Urinary bladder (tissue), 4 donors: ENCODE data around the gene NUMA1. TPM values are rescaled to one million over a fixed set of nuclear protein-coding genes. Genes with fewer than 3 reads are reported as not detected.

ENCODE experiments used
- DNase-seq: peaks from one replicate; pipeline ENCODE4 v3.0.0-alpha.2; 2015; ENCODE audit errors: extremely low spot score
- H3K27ac ChIP-seq: one replicate; pipeline ENCODE4 v1.5.1; 2013; ENCODE audit warnings: low read depth, mild to moderate bottlenecking, moderate library complexity
- H3K36me3 ChIP-seq: one replicate; pipeline ENCODE4 v1.6.1; 2013; ENCODE audit warnings: mild to moderate bottlenecking, moderate library complexity; ENCODE audit not compliant: insufficient read depth
- H3K4me1 ChIP-seq: one replicate; pipeline ENCODE4 v1.6.1; 2013; ENCODE audit warnings: mild to moderate bottlenecking, moderate library complexity; ENCODE audit not compliant: insufficient read depth
- H3K4me3 ChIP-seq: one replicate; pipeline ENCODE4 v1.5.1; 2013; ENCODE audit warnings: low read depth, low read length
- WGBS: extraction: QIAGEN DNeasy Blood & Tissue Kit; methylation state at CpG from one replicate; pipeline ENCODE4 v1.1.7; 2013; 5-methylcytosine and 5-hydroxymethylcytosine counted together
- polyA plus RNA-seq: library from polyadenylated mRNA; stranded (reverse); fragments of 200-250 nt; gene quantifications from one replicate; pipeline ENCODE4 v1.2.3, GENCODE V29; 2013
- total RNA-seq: library from RNA; depleted of rRNA; stranded (reverse); fragments of >200 nt; gene quantifications from one replicate; pipeline ENCODE4 v1.2.3, GENCODE V29; 2014
- donor health status: healthy with polysubstance abuse.
- donor health status: healthy.

NUMA1 gene
- total and polyA plus RNA-seq, 2 donors = 193 to 219 TPM

GRCh38 chr11:72088076-72088808, 7.9 kb upstream of the NUMA1 start:
- WGBS = 76% methylated on average over 4 of the region's 4 CpGs
- Histone ChIP-seq H3K27ac (no peak overlapping the region), H3K4me1 (no peaks in the 10 kb centered on the region), H3K36me3 (no peaks in the 10 kb centered on the region), H3K4me3 (no peak overlapping the region)
- no peak for DNase-seq

DNA sequence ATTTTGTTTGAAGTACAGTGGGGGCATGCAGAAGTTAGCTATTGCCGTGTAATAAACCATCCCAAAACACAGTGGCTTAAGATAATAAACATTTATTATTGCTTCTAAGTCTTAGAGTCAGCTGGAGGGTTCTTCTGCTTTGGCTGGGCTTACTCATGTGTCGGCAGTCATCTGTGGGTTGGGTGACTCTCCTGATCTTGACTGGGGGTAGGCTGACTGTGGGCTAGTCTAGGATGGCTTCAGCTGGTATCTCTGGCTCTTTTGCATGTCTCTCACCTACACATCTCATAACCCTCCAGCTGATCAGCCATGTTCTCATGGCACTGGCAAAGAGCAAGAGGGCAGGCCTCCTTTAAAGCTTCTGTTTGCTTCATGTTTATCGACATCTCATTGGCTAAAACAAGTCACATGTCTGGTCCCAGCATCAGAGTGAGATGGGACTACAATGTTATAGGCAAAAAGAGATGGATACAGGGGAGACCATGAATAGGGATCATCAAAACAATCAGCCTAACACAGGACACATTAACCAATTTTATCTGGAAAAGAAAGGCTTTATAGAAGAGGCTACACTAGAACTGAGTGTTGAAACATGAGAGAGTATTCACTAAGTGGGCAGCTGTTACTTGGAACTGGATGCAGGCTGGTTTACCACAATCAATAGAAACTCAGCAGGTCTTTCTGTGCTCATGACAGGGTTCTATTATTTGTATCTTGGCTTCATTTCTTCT, 5.4 kb upstream of the NUMA1 start:
- Histone ChIP-seq H3K27ac (no peak overlapping the region), H3K36me3 (no peaks in the 10 kb centered on the region), H3K4me3 (no peak overlapping the region), H3K4me1 (no peaks in the 10 kb centered on the region)
- WGBS = 78% methylated on average over 3 of the region's 3 CpGs
- no peak for DNase-seq

GRCh38 chr11:72084965-72085364, 4.6 kb upstream of the NUMA1 start:
- Histone ChIP-seq H3K4me3 (no peak overlapping the region), H3K4me1 (no peaks in the 10 kb centered on the region), H3K27ac (no peak overlapping the region), H3K36me3 (no peaks in the 10 kb centered on the region)
- DNase-seq = no peak
- 95% methylated on average over 1 of the region's 1 CpG for WGBS

- no peak overlapping the region for H3K4me3 ChIP-seq
- H3K36me3 ChIP-seq = no peaks in the 10 kb centered on the region
Measured at GRCh38 chr11:72084076-72084475, 3.7 kb upstream of the NUMA1 start.

GRCh38 chr11:72083414-72083813, 3.1 kb upstream of the NUMA1 start:
- H3K4me1 ChIP-seq = peaks cover 2% of the 10 kb centered on the region
- DNase-seq = no peak
- 81% methylated on average over 2 of the region's 2 CpGs for WGBS
- H3K27ac ChIP-seq = no peak overlapping the region
- no peak overlapping the region for H3K4me3 ChIP-seq
- H3K36me3 ChIP-seq = no peaks in the 10 kb centered on the region

More at GRCh38 chr11:72084076-72084475, 3.7 kb upstream of the NUMA1 start:
- Histone ChIP-seq H3K27ac (no peak overlapping the region), H3K4me1 (peaks cover under 1% of the 10 kb centered on the region)
- 75% methylated on average over 4 of the region's 4 CpGs for WGBS
- DNase-seq = no peak

DNA sequence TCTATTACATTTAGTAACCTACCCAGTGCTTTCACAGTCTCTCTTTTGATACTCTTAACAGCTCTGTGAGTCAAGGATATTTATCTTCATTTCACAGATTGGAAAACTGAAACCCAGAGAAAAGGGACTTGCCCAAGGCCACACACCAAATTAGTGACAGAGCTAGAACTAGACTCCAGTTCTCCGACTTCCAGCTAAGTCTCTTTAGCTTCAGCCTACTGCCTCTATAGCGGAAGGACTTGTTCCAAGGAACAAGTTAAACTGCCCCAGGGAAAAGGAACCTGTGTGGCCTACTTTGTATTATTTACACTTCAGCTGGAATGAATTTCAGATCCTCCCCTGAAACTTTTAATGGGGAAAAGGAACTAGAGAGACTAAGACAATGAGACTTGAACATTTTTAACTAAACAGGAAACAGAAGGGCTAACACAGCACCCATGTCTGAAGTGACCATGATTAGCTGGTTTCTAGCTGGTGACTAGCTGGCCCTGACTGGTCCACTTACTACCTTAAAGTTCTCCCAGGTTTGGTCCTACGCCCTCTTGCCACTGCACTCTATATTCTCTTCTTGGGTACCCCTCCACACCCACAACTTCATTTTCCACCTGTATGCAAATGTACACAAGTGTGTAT, 1.6 kb upstream of the NUMA1 start:
- 91% methylated on average over 3 of the region's 3 CpGs for WGBS
- peak; percentile 39 for DNase-seq
- H3K27ac ChIP-seq = peak overlapping the region; percentile 30
- peaks cover 2% of the 10 kb centered on the region for H3K4me1 ChIP-seq
- H3K4me3 ChIP-seq = no peak overlapping the region
- no peaks in the 10 kb centered on the region for H3K36me3 ChIP-seq

DNA sequence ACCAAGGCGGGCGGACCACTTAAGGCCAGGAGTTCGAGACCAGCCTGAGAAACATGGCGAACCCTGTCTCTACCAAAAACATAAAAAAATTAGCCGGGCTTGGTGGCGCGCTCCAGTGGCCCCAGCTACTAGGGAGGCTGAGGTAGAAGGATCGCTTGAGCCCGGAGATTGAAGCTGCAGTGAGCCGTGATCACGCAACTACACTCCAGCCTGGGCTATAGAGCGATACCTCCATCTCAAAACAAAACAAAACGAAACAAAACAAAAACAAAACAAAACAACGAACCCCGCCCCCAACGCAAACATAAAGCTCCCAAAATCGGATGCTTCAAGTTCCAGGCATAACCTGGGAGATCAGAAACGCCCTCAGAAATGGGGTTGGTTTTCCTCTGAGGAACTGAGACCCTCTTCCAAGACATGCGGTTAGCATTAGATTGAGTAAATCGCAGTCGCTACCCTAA, 872 bp upstream of the NUMA1 start:
- H3K27ac ChIP-seq = peak overlapping the region; percentile 86
- peak overlapping the region; percentile 34 for H3K4me3 ChIP-seq
- H3K4me1 ChIP-seq = peaks cover 2% of the 10 kb centered on the region
- DNase-seq = no peak
- H3K36me3 ChIP-seq = no peaks in the 10 kb centered on the region
- 66% methylated on average over 21 of the region's 21 CpGs for WGBS

DNA sequence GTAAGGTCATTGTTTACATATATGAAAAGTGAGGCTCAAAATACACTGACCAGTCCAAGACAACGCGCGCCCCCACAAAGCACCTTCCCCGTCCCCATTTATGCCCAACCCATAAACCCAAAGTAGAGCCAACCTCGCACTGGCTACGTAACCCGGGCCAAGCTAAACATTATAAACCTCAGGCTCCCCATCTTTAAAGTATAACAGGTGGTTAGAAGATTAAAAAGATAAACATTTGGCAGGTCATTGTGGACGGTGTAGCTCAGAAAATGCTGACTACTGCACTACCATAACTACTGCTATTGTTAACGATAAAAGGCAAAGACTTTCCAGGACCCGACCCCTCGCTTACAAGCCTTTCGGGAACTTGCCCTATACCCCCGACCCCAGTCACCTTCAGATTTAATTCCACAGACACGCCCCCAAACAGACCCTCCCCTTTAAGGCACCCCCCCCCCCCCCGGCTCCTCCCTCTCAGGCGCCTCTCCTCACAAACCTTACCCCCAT, 470 bp downstream of the NUMA1 start:
- Histone ChIP-seq H3K36me3 (no peaks in the 10 kb centered on the region), H3K4me3 (peak overlapping the region; percentile 71), H3K4me1 (peaks cover 2% of the 10 kb centered on the region), H3K27ac (peak overlapping the region; percentile 92)
- DNase-seq = peak; percentile 28
- 3% methylated on average over 16 of the region's 16 CpGs for WGBS

- no peak overlapping the region for H3K4me3 ChIP-seq
- H3K4me1 ChIP-seq = peaks cover 2% of the 10 kb centered on the region
- peak overlapping the region; percentile 79 for H3K27ac ChIP-seq
- 52% methylated on average over 6 of the region's 6 CpGs for WGBS
- no peaks in the 10 kb centered on the region for H3K36me3 ChIP-seq
- DNase-seq = no peak
Measured at GRCh38 chr11:72078477-72078876, 1.9 kb downstream of the NUMA1 start.

DNA sequence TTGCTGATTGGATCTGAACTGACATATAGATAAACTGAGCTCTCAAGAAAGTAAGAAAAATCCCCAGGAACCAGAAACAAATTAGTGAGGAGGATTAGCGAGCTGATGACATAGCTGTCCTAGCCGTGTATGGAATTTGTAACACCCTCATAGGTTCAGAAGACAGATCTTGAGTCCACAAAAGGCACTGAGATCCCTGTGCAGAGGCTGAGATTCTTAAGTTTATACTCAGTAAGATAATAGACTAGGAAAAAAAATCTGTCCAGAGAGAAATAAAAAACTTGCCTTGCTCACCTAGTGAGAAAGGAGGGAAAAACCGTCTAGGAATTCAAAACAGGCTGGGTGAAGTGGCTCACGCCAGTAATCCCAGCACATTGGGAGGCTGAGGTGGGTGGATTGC, 4.6 kb downstream of the NUMA1 start:
- peaks cover 2% of the 10 kb centered on the region for H3K4me1 ChIP-seq
- DNase-seq = no peak
- 72% methylated on average over 4 of the region's 4 CpGs for WGBS

GRCh38 chr11:72075109-72075508, 5.2 kb downstream of the NUMA1 start:
- WGBS = 70% methylated on average over 1 of the region's 1 CpG
- Histone ChIP-seq H3K4me1 (peaks cover 2% of the 10 kb centered on the region), H3K36me3 (no peaks in the 10 kb centered on the region), H3K27ac (no peak overlapping the region), H3K4me3 (no peak overlapping the region)
- no peak for DNase-seq

More for the DNA sequence above, 4.6 kb downstream of the NUMA1 start:
- Histone ChIP-seq H3K36me3 (no peaks in the 10 kb centered on the region), H3K4me3 (no peak overlapping the region), H3K27ac (no peak overlapping the region)

- H3K4me1 ChIP-seq = no peaks in the 10 kb centered on the region
- H3K4me3 ChIP-seq = no peak overlapping the region
- no peak for DNase-seq
- H3K27ac ChIP-seq = peak overlapping the region; percentile 39
- no peaks in the 10 kb centered on the region for H3K36me3 ChIP-seq
- WGBS = 55% methylated on average over 3 of the region's 3 CpGs
Measured at GRCh38 chr11:72072348-72072747, 8.0 kb downstream of the NUMA1 start.

DNA sequence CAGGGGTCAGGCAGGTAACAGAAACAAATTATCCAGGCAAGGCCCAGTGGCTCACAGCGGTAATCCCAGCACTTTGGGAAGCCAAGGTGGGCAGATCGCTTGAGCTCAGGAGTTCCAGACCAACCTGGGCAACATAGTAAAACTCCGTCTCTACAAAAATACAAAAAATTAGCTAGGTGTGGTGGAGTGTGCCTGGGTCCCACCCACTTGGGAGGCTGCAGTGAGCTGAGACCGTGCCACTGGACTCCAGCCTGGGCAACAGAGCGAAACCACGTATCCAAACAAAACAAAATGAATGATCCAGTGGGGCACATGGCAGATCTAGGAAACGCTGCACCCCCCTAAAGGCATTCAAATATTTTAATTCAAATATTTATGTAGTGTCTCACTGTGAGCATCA, 9.9 kb downstream of the NUMA1 start:
- no peaks in the 10 kb centered on the region for H3K4me1 ChIP-seq
- H3K27ac ChIP-seq = peak overlapping the region; percentile 57
- no peak overlapping the region for H3K4me3 ChIP-seq
- DNase-seq = no peak
- 91% methylated on average over 7 of the region's 7 CpGs for WGBS
- H3K36me3 ChIP-seq = no peaks in the 10 kb centered on the region
